Mucosa of rectum (tissue), 2 donors: ENCODE data around the gene NAGLU.
A peak's percentile ranks its signal among the peaks of the same experiment; 100 is the strongest.
"Not testable (repeated sequence)": the region's sequence is repeated elsewhere in the genome, so short reads cannot be mapped to it uniquely, and the experiment has no call there.

Source experiments
- H3K27ac ChIP-seq, 2 donors: one replicate each; pipeline ENCODE4 v1.7.0; 2013; ENCODE audit warnings: inconsistent platforms in 2 of 2, low read depth in 2 of 2, low read length in 2 of 2
- H3K27me3 ChIP-seq, 2 donors: one replicate each; pipeline ENCODE4 v1.7.0; 2013; ENCODE audit warnings: low read length in 2 of 2; ENCODE audit not compliant: control insufficient read depth in 2 of 2, insufficient read depth in 2 of 2
- H3K36me3 ChIP-seq, 2 donors: one replicate each; pipeline ENCODE4 v1.7.0; 2013; ENCODE audit warnings: low read length in 2 of 2; ENCODE audit not compliant: control insufficient read depth in 2 of 2, insufficient read depth in 2 of 2
- H3K4me1 ChIP-seq, 2 donors: one replicate each; pipeline ENCODE4 v1.7.0; 2013; ENCODE audit warnings: low read length in 2 of 2, mild to moderate bottlenecking in 1 of 2; ENCODE audit not compliant: control insufficient read depth in 2 of 2, insufficient read depth in 2 of 2
- H3K4me3 ChIP-seq, 2 donors: one replicate each; pipeline ENCODE4 v1.7.0; 2013; ENCODE audit warnings: low read length in 2 of 2
- H3K9ac ChIP-seq, 2 donors: one replicate each; pipeline ENCODE4 v1.7.0; 2013; ENCODE audit warnings: low read length in 2 of 2, low read depth in 1 of 2, mild to moderate bottlenecking in 1 of 2
- H3K9me3 ChIP-seq, 2 donors: one replicate each; pipeline ENCODE4 v1.7.0; 2013; ENCODE audit warnings: low read length in 2 of 2; ENCODE audit not compliant: control insufficient read depth in 2 of 2
- donor health status: healthy.
- donor health status: Normal muscosa, but diverticular disease.

Gene NAGLU

GRCh38 chr17:42540558-42540957 is 4.5 kb downstream of the NAGLU start:
- peak overlapping the region in 1 of 2 donors; percentile 23 for H3K4me3 ChIP-seq
- H3K27ac ChIP-seq, result peak overlapping the region; percentile 80 to 90
- H3K27me3 ChIP-seq, H3K9me3 ChIP-seq, H3K9ac ChIP-seq: not testable (repeated sequence)
- peaks cover 23% of the 10 kb centered on the region in 2 donors for H3K36me3 ChIP-seq
- peaks cover 13 to 26% of the 10 kb centered on the region in 2 donors for H3K4me1 ChIP-seq

GRCh38 chr17:42541041-42541833 is 5.2 kb downstream of the NAGLU start:
- Histone ChIP-seq H3K9ac (peak overlapping the region; percentile 52 to 54), H3K9me3 (no peaks in the 10 kb centered on the region), H3K4me1 (peaks cover 13 to 22% of the 10 kb centered on the region in 2 donors), H3K4me3 (peak overlapping the region in 1 of 2 donors; percentile 23), H3K27me3 (no peaks in the 10 kb centered on the region), H3K27ac (peak overlapping the region; percentile 80 to 90), H3K36me3 (peaks cover 23% of the 10 kb centered on the region in 2 donors)

GRCh38 chr17:42543190-42544079 is 7.4 kb downstream of the NAGLU start:
- peaks cover 19% of the 10 kb centered on the region in 2 donors for H3K36me3 ChIP-seq
- no peak overlapping the region for H3K27ac ChIP-seq
- H3K4me1 ChIP-seq, result peaks cover 10 to 16% of the 10 kb centered on the region in 2 donors
- no peak overlapping the region for H3K4me3 ChIP-seq
- no peaks in the 10 kb centered on the region for H3K9me3 ChIP-seq
- no peaks in the 10 kb centered on the region for H3K27me3 ChIP-seq
- no peak overlapping the region for H3K9ac ChIP-seq

- Histone ChIP-seq H3K36me3 (peaks cover 10 to 17% of the 10 kb centered on the region in 2 donors), H3K27ac (no peak overlapping the region), H3K27me3 (no peaks in the 10 kb centered on the region), H3K9me3 (no peaks in the 10 kb centered on the region), H3K4me3 (no peak overlapping the region), H3K9ac (no peak overlapping the region), H3K4me1 (peaks cover 14 to 22% of the 10 kb centered on the region in 2 donors)
Observed at GRCh38 chr17:42544874-42545283, 8.8 kb downstream of the NAGLU start.

- not testable (repeated sequence) for H3K9me3 ChIP-seq, H3K4me3 ChIP-seq, H3K27ac ChIP-seq, H3K9ac ChIP-seq, H3K27me3 ChIP-seq
- Histone ChIP-seq H3K36me3 (peaks cover 8 to 16% of the 10 kb centered on the region in 2 donors), H3K4me1 (peaks cover 14 to 18% of the 10 kb centered on the region in 2 donors)
Observed at GRCh38 chr17:42545755-42546505, 9.9 kb downstream of the NAGLU start.

GRCh38 chr17:42547001-42547461 is 11.0 kb downstream of the NAGLU start:
- Histone ChIP-seq H3K36me3 (peaks cover 4 to 10% of the 10 kb centered on the region in 2 donors), H3K9ac (no peak overlapping the region), H3K27me3 (no peaks in the 10 kb centered on the region), H3K4me1 (peaks cover 9 to 12% of the 10 kb centered on the region in 2 donors), H3K27ac (no peak overlapping the region), H3K9me3 (no peaks in the 10 kb centered on the region), H3K4me3 (no peak overlapping the region)

DNA sequence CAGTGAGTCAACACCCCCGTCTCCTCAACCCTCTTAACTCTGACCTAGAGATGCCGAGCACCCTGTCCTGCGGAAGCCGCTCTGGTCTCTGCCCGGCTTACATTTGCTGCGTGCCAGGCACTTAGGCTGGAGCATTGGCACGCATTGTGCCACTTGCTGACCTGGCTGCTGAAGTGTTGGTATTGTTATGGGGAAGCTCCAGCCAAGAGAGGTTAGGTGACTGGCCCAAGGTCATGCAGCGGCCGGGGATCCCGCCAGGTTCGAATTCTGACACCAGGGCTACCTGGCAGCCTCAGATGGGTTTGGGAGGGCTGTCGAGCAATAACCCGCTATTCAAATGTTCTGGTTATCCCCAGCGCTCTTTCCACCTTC is 11.6 kb downstream of the NAGLU start:
- Histone ChIP-seq H3K36me3 (peaks cover 4 to 10% of the 10 kb centered on the region in 2 donors), H3K27ac (no peak overlapping the region), H3K27me3 (no peaks in the 10 kb centered on the region), H3K4me3 (peak overlapping the region in 1 of 2 donors; percentile 26), H3K9ac (no peak overlapping the region), H3K9me3 (no peaks in the 10 kb centered on the region), H3K4me1 (peaks cover 9% of the 10 kb centered on the region in 2 donors)

GRCh38 chr17:42548070-42548837 is 12.2 kb downstream of the NAGLU start:
- Histone ChIP-seq H3K9ac (no peak overlapping the region), H3K27me3 (no peaks in the 10 kb centered on the region), H3K4me3 (peak overlapping the region; percentile 26 to 50), H3K36me3 (peaks cover 4 to 7% of the 10 kb centered on the region in 2 donors), H3K27ac (no peak overlapping the region), H3K9me3 (no peaks in the 10 kb centered on the region), H3K4me1 (peaks cover 9% of the 10 kb centered on the region in 2 donors)

- no peak overlapping the region for H3K9ac ChIP-seq
- H3K27ac ChIP-seq, result no peak overlapping the region
- peak overlapping the region in 1 of 2 donors; percentile 26 for H3K4me3 ChIP-seq
- H3K9me3 ChIP-seq, result no peaks in the 10 kb centered on the region
- H3K36me3 ChIP-seq, result no peaks in the 10 kb centered on the region
- peaks cover 13 to 15% of the 10 kb centered on the region in 2 donors for H3K4me1 ChIP-seq
- no peaks in the 10 kb centered on the region for H3K27me3 ChIP-seq
Observed at GRCh38 chr17:42548993-42549755, 13.1 kb downstream of the NAGLU start.
